HEK293T (cell line): Measurements from ENCODE around the gene TLX3.

ENCODE experiments used
- BHLHE40 ChIP-seq: fragments of 450-650 bp; IDR thresholded peaks from 2 replicates; pipeline ENCODE4 v1.6.1; 2016; ENCODE audit warnings: mild to moderate bottlenecking, moderate library complexity, borderline replicate concordance
- ELF4 ChIP-seq: fragments of 450-650 bp; IDR thresholded peaks from 2 replicates; pipeline ENCODE4 v1.6.1; 2017; ENCODE audit warnings: antibody characterized with exemption
- FOXM1 ChIP-seq: fragments of 450-650 bp; IDR thresholded peaks from 2 replicates; pipeline ENCODE4 v1.6.1; 2017; ENCODE audit warnings: mild to moderate bottlenecking, borderline replicate concordance
- SP1 ChIP-seq: fragments of 450-650 bp; IDR thresholded peaks from 2 replicates; pipeline ENCODE4 v1.6.1; 2017
- TARDBP ChIP-seq: fragments of 450-650 bp; IDR thresholded peaks from 2 replicates; pipeline ENCODE4 v1.6.1; 2016
- ZNF384 ChIP-seq: fragments of 450-650 bp; IDR thresholded peaks from 2 replicates; pipeline ENCODE4 v1.6.1; 2016
- TF ChIP-seq, protein P1 (sequence below): fragments of 450-650 bp; IDR thresholded peaks from 2 replicates; pipeline ENCODE4 v1.6.1; 2016

DNA sequence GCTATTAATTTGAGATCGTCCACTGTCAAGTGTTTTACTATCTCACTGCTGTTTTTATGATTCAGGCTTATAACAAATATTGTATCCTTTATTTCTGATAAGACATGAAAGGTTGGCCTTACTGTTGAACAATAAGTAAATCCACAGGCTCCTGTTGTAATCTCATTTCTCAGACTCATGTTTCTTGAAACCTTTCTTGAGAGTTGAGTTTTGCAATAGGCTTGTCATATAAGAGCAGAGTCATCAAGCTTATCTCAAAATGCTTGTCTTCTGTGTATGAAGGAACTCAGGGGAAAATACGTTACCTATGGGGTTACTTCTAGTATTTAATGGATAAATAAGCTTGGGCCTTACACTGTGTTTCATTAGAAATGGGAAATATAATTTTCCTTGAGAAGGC, 9.2 kb upstream of the TLX3 start:
- TF ChIP-seq FOXM1 (no peak), ZNF384 (no peak), TARDBP (no peak), BHLHE40 (no peak), SP1 (no peak), ELF4 (no peak)
- TF ChIP-seq, protein P1, sequence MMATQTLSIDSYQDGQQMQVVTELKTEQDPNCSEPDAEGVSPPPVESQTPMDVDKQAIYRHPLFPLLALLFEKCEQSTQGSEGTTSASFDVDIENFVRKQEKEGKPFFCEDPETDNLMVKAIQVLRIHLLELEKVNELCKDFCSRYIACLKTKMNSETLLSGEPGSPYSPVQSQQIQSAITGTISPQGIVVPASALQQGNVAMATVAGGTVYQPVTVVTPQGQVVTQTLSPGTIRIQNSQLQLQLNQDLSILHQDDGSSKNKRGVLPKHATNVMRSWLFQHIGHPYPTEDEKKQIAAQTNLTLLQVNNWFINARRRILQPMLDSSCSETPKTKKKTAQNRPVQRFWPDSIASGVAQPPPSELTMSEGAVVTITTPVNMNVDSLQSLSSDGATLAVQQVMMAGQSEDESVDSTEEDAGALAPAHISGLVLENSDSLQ: no peak
